Stimulated activated CD4-positive, alpha-beta T cell treated with anti-CD3 and anti-CD28 coated beads, Interleukin-4, amount 100 ng/mL, for 48 hours (primary cell): ENCODE data around the gene GSDME.
"Not testable (repeated sequence)": the region's sequence is repeated elsewhere in the genome, so short reads cannot be mapped to it uniquely, and the experiment has no call there.

Source experiments
- DNase-seq, 2 donors: peaks; one replicate each; pipeline ENCODE4 v3.0.0-alpha.2; 2020; ENCODE audit warnings: low read depth in 2 of 2

GSDME gene

GRCh38 chr7:24757353-24758275 lies at the start of gene GSDME:
Gene GSDME, minus strand, starts transcription at chr7:24757464. Its CDS starts 7,690 bp downstream, at chr7:24749774.
- DNase-seq, result peak in 1 of 2 donors; percentile 19

DNA sequence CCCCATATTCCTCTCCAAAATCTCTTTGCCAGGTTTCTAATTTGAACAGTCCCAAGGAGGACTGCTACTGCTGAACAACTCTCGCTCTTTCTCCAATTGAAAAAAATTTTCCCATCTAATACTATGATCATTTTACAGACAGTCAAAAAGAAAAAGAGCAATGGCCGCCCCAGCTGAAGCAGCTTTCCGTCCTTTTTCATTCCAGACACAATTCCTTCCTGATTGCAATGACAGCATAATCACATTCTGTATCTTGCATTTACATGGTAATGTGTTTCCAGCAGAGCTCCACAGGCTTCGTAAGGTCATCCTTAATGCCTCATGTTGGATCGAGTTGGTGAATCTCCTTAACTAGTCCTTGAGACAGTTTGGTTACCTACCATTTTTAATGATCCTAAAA lies 45.0 kb upstream of the GSDME start:
- no peak for DNase-seq

DNA sequence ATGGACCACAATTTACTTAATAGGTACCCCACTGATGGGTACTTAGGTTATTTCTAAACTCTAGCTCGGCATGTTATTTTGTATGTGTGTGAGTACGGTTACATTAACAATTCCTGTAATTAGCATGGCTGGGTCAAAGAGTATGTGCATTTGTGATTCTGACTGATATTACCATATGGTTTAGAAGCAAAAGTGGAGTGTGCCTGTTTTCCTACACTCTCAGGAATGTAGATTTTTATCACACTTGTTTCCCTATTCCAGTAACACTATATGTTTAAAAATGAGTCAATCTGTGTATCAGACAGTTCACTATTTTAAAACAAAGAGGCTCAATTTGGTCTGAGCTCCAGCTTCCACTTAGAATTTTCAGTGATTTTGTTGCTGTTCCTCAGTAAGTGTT lies 44.6 kb upstream of the GSDME start:
- DNase-seq, result no peak

- no peak for DNase-seq
Observed at GRCh38 chr7:24800667-24801066, 43.4 kb upstream of the GSDME start.

DNA sequence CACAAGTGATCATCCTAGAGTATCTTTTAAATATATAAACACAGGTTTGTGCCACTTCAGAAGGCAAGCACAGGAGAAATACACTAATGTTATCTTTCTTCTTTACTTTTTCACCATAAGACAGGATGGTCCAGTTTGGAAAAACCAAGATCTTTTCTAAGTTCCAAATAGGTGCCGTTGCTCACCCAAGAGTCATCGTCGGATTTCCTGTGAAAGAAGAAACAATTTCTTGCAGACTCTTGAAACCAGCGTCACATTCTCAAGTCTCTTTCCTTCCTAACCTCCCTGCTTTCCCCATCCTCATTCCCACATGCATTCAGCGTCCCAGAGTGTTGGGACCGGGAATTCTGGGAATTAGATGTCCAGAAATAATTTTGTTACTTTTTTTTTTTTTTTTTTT lies 42.8 kb upstream of the GSDME start:
- DNase-seq, result no peak

- no peak for DNase-seq
Observed at GRCh38 chr7:24799506-24799905, 42.2 kb upstream of the GSDME start.

DNA sequence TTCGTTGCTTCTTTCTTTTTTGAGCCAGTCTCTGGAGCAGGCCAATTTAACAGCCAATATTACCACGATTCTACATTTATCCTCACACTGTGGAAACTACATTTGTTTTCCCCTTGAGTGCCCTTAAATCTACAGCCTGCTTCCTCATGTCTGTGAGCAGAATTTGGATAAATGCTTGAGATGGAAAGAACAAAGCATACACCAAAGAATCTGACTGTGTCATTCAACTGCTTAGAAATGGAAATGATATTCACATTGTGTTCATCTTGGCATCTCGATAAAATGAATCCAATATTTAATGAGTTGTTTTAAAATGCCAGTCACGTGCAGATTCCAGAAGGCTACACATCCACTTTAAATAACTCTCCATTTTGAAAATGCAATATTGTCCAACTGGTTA lies 41.0 kb upstream of the GSDME start:
- DNase-seq, result no peak

GRCh38 chr7:24797270-24797669 lies 40.0 kb upstream of the GSDME start:
- no peak for DNase-seq

GRCh38 chr7:24795407-24795767 lies 38.1 kb upstream of the GSDME start:
- no peak for DNase-seq

DNA sequence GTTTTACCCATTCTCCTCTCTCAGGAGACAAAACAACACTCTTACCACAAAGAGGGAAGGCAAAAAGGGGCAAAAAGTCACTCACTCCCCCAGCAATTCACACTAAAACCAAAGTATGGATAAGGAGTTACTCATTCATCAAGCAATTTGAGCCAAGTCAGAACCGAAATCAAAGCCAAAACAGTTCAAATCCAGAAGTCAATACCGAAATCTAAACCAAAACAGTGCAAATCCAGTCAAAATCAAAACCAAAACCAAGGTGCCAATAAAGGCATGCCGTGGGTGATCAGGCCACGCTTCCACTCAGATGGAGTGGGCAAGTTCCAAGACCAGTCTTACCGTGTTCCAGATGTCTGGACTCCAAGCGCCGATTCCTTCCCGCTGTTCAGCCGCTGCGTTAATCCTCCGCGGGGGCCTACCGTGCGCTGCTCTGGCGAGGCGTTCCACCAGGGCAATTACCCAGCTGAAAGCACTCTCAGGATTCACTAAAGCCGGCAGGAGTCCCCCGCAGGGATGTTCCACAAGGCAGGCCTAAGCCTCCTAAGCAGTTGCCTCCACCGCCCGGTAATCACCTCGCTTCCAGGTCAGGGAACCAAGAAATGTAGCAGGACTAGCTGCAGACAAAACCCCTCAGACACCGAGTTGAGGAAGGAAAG lies 37.6 kb upstream of the GSDME start:
- not testable (repeated sequence) for DNase-seq

DNA sequence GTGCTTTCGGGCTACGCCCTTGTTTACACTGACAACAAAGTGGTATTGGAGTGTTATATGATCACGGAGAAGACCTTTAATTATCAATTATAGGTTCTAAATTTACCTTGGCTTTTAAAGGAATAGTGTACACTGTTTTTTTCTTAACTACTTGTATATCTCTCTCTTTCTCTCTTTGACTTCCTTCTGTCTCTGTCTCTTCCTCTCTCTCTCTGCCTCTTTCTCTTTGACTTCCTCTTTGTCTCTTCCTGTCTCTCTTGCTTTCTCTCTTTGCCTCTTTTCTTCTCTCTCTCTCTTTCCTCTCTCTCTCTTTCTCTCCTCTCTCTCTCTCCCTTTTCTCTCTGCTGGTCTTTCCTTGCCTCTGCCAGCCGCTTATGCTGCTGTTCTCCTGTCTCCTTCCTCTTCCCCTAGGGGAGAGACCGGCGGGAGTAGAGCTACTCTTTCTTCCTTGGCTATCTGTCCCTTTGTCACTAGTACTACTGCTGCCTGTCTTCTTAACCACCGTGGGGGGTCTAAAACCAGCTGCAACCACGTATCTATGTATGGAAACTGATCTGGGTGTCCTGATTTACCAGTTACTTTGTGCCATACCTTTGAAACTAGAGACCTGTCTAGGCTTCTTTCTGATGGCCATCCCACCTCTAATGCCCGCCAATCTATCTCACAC lies 36.9 kb upstream of the GSDME start:
- DNase-seq, result no peak

- DNase-seq, result no peak
Observed at GRCh38 chr7:24788961-24789576, 31.8 kb upstream of the GSDME start.

- no peak for DNase-seq
Observed at GRCh38 chr7:24788075-24788474, 30.8 kb upstream of the GSDME start.

DNA sequence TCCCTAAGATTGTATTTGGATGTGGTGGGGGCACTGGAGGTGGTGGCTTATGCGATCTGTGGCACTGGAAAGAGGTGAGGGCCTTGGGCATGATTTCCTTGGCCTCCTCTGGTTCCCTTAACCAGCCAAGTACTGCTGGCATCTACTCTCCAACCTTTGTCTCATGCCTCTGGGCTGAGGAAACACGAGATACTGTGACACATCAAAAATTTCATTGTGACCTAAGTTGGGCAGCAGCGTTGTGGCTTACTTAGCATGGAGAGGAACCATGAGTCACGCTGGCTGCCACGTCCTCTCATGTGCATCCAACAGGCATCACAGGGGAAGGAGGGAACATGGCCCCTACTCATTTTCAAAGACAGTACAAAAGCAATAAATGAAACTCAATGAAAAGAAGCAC lies 29.7 kb upstream of the GSDME start:
- DNase-seq, result no peak

DNA sequence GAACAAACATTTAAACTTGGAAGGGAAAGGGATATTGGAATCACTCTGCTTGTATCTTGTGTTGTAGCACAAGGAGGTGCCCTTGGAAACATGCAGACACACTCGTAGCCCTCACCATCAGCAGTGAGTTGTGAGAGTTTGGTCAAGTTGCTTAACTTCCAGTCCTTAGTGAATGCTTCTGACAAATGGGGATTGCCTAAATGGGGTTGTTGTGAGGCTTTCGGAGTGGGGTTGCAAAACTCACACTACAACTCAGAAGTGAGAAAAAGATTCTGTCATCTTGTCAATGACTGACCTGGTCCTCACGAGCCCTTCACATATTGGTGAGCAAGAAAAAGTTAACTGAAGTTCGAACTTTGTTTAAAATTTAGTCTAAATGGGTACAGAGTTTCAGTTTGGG lies 29.0 kb upstream of the GSDME start:
- DNase-seq, result no peak

GRCh38 chr7:24784277-24784676 lies 27.0 kb upstream of the GSDME start:
- DNase-seq, result no peak

GRCh38 chr7:24783698-24784097 lies 26.4 kb upstream of the GSDME start:
- no peak for DNase-seq

DNA sequence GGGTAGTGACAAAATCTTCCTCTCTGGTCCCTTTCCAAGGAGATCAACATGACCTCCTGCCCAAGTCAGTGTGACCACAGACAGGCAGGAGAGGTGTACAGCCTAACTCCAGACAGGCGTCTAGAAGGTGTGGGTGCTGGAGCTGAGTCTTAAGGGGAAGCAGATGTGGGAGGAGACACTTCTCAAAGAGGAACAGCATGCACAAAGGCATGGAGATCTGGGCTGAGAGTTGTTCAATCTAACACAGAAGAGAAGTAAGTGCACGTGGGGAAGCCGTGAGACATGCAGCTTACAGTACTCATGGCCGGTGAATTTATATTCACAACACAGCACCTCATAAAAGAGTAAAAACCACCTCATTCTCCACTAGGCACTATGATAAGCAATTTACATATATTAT lies 23.8 kb upstream of the GSDME start:
- no peak for DNase-seq

- no peak for DNase-seq
Observed at GRCh38 chr7:24779283-24779655, 22.0 kb upstream of the GSDME start.

DNA sequence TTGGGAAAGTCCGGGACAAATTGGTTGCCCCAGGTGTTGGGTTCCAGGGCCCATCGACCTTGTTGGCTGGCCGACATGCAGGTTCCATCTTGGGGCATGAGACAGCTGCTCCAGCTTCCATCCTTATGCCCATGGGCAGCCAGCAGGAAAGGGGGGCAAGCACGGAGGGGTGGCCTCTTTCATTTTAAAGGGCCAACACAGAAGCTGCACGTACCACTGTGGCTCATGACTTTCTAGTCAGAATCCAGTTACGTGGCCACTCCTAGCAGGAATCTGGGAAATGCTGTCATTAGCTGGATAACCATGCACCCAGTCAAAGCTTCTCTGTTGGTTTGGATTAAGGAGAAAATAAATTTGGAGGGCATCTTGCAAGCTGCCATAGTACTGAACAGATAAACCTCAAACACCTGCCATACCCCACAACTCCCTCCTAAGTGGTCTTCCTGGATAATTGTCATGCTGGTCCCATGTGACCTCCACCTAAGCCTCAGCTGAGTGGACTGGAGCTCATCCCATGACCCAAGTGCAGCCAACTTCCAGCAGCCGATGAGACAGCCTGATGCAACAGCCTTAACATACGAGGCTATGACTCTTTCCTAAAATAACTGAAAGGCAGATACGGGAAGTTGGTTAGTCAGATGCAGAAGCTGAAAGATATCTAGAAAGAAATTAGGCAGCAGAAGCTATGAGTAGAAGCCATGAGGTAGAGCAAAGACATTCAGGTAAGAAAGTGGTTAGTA lies 21.4 kb upstream of the GSDME start:
- DNase-seq, result no peak

GRCh38 chr7:24777806-24778205 lies 20.5 kb upstream of the GSDME start:
- no peak for DNase-seq

- no peak for DNase-seq
Observed at GRCh38 chr7:24773646-24774045, 16.4 kb upstream of the GSDME start.
